Activated T-cell treated with anti-CD3 and anti-CD28 coated beads for 24 hours (primary cell): ENCODE results near the gene KRCC1.
"Not testable (repeated sequence)": the region's sequence is repeated elsewhere in the genome, so short reads cannot be mapped to it uniquely, and the experiment has no call there.

Source experiments
- DNase-seq: peaks from one replicate; pipeline ENCODE4 v3.0.0-alpha.2; 2020; ENCODE audit warnings: low read depth

Gene KRCC1

DNA sequence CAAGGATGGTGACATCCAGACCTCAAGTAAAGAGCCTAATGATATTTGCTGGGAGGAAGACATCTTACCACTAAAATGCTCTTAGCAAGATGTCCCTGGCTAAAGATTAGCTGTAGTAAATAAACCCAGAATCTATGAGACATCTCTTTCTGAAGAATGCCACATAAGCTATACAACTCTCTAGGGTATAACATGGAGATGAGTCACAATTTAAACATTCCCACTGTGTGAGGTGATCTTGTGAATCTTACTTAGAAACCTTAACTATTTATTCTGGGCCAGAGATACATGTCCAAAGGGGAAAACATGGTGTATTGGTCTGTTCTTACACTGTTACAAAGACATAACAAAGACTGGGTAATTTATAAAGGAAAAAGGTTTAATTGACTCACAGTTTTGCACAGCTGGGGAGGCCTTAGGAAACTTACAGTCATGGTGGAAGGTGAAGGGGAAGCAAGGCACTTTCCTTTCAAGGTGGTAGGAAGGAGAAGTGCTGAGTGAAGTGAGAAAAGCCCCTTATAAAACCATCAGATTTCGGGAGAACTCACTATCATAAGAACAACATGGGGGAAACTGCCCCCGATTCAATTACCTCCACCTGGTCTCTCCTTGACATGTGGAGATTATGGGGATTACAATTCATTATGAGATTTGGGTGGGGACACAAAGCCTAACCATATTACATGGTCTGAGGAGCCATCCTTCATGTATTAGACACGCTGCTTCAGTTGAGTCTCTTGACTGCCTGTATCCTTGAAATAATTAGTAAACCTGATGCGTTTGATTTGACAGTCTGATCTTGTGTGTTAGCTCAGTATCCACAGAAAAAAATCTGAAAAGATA is 17.1 kb downstream of the KRCC1 start:
- DNase-seq: no peak

DNA sequence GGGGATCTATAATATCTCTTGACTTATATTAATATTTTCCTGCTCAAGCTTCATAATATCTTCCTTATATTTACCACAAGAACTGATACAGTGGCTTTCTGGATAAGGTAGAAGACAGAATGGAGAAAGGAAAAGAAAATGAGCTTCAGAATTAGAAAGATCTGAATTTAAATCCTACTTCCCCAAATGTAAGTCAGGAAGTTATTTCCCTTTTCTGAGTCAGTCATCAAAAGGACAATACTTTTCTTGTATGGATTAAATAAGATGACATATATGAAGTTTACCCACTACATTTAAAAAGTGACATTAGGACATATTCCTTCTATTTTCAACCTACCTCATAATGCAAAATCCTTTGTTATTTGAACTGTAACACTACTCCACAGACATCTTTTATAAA is 19.0 kb downstream of the KRCC1 start:
- no peak for DNase-seq

DNA sequence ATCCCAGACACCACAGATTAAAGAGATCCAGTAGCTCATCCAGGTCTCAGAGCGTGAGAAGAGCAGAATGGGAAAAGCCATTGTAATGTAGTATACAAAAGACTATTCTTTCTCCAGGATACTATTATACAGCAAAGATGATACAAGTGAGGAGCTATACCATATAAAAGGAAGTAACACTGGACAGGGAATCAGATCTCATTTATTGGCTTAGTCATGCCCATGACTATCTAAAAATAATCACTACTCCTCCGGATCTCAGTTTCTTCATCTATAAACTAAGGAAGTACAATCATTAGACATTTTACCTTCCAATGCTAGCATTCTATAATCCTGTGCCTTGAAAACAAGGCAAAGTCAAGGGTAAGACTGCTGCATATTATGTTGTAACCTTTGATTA is 19.4 kb downstream of the KRCC1 start:
- no peak for DNase-seq

DNA sequence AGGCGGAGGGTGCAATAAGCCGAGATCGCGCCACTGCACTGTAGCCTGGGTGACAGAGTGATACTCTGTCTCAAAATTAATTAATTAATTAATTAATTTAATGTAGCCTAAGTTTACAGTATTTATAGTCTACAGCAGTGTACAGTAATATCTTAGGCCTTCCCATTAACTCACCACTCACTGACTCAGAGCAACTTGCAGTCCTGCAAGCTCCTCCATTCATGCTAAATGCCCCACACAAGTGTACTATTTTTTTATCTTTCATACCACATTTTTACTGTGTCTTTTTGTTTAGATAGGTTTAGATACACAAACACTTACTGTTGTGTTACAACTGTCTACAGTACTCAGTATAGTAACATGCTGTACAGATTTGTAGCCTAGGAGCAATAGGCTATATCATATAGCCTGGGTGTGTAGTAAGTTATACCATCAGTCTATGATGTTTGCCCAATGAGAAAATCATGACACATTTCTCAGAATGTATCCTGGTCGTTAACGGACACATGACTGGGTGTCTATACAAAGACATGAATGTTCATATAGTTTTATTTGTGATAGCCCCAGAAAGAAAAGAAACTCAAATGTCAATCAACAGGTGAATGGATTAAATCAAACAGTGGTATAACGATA is 23.4 kb downstream of the KRCC1 start:
- DNase-seq: no peak

DNA sequence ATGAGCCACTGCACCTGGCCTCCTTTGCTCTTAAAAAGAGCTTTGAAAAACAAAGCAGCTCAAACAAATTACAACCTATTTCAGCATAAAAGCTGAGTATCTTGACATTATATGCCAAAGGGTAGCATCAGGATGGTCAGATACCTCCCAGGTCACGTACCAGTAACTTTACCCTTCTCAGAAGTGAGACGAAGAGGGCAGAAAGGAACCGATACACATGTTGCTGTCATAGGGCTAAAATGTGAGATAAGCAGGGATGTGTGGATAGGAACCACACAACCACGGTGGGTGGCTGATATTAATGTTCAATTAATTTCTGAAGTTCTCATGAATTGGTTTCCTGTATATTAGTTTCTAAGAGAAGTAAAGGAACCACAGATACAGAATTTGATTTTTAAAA is 26.7 kb downstream of the KRCC1 start:
- no peak for DNase-seq

DNA sequence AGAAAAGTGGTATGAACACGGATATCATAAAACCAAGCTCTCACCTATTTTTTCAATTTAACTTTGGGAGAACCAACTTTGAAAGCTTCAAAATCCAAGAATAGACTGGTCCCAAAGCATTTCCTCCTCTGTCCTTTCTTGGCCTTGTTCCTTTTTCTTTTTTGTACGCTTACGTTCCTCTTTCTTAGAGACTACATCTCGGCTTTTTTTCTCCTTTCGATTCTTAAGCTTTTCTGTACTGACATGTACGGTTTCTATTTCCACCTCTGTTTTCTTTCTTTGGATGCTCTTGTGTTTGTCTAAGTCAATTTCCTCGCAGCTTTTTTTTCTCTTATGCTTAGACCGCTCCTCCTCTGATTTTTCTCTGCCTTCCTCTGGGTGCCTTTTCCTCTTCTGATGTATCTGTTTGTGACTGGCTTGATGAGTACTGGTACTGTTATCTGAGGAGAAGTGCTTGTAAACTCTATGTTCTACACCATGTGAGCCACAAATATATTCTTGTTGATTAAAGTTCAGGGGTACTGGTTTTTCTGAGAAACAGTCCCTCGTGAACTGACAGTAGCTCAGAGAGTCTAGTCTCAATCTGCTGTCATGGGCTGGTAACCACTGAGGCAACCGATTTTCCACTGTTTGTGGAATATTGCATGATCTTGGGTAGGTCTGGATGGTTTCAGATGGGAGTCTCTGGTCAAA is 27.7 kb downstream of the KRCC1 start:
- DNase-seq: no peak

DNA sequence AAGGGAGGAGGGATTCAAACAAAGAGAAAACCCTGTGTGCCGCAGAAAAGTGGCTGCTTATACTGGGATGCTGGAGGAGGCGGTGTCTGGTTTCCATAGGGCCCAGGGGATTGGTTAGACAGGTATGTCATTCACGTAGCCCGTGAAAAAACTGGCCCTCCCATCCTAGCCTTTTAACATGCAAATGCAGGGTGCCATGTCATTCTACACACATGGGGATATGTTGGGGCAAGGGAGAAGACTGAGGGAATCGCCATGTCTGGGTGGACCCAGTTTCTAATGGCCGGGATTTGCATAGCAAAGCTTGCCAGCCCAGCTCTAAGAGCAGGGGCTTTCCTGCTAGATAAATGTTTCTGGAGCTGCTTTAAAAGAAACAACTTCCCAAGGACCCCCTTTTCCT is 31.1 kb downstream of the KRCC1 start:
- DNase-seq: no peak

DNA sequence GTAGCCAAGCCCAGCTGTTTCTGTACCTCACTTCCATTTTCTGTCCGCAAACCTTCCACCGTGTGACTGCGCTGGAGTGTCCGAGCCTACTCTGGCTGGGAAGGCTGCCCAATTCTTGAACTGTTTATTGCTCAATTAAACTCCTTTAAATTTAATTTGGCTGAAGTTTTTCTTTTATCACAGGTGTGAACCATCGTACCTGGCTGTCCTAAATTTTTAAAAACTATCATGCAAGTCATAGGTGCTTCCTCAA is 33.0 kb downstream of the KRCC1 start:
- DNase-seq: no peak

DNA sequence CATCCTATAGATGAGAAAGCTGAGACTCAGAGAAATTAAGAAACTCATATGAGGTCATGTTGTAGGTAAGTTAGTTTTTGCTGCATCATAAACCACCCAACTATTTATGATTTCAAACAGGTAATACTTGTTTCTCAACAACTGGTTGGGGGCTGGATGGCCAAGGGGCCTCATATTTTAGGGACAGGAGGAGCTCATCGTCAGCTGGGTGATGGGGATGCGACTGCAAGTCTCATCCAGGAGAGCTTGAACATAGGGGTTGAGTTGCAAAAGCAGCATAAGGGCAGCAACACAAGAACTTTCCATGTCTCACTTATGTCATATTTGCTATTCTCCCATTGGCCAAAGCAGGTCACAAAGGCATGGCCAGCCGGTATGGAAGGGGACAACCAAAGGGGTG is 35.6 kb downstream of the KRCC1 start:
- DNase-seq: no peak

DNA sequence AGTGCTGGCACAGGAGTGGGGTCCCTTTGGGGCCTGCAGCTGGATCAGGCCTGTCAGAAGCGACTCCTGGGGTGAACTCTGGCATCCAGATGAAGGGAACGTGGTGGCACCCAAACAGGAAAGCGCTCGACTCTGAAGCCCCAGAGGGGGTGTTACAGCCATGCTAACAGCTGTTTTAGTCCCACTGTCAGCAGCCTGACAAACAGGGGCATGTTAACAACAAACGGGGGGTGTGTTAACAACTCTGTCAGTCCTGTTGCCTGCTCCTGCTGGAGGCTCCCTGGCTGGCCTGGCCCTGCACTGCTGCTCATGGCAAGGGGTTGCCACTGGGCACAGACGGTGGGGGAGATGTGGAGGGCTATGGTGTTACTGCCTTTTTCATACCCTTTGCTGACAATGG is 36.7 kb downstream of the KRCC1 start:
- no peak for DNase-seq

DNA sequence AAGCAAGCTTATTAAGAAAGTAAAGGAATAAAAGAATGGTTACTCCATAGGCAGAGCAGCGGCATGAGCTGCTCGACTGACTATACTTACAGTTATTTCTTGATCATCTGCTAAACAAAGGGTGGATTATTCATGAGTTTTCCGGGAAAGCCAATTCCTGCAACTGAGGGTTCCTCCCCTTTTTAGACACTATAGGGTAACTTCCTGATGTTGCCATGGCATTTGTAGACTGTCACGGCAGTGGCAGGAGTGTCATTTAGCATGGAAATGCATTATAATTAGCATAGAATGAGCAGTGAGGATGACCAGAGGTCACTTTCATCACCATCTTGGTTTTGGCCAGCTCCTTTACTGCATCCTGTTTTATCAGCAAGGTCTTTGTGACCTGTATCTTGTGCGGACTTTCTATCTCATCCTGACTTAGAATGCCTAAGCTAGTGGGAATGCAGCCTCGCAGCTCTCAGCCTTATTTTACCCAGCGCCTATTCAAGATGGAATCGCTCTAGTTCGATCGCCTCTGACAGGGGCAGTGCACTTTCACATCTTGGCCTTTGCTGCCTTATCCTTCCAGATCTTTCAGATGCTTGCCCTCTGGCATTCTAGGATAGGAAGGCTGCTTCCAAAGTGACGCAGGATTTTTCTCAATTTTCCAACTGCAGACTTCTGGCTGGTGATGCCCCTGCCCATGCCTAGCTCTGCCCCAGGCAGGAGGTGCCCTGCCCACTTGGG is 37.3 kb downstream of the KRCC1 start:
- not testable (repeated sequence) for DNase-seq

DNA sequence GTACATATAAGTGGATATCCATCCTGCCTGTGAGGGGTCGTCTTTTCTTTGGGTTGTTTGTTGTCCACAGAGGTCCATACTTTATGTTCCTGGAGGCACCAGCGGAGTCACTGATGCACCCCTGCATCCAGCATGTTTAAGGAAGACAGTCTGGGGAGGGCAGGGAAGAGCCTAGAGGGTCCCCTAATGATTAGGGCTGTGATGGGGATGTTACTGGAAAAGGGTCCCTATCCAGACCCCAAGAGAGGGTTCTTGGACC is 37.9 kb downstream of the KRCC1 start:
- not testable (repeated sequence) for DNase-seq

DNA sequence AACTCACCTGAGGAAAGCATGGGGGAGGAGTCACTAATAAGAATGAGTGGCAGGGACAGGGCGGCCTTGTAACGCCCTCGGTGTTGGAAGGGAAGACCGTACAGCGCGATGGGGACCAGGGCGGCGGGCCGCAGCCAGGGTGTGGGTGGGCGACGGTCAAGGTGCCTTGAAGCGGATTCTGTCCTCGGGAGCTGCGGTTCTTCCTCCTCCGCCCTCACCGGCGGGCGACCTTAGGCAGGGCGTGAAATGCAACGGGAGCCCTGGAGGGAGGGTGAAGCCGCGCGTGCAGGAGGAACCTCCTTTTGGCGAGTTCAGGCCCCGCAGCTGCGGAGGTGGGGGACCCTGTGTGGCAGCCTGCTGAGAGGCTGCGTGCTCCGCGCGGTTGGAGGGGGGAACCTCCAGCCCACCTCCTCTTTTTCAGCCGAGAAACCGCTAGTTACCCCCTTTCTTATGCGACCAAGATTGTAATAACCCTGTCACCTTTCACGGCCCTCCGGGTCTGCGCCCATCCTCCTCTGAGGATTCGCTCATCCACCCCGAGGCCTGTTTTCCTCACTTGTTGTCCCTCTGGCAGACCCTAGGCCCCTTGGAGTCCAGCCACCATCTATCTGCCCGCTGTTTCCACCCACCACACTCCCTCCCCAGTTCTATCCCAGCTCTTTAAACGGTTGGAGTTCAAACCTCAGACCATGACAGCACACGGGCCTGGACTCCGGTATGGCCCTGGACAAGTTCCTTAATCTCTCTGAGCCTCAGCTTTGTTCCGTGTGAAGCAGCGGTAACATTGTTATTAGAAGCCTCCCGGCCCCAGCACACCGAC is 38.4 kb downstream of the KRCC1 start:
- DNase-seq: no peak

DNA sequence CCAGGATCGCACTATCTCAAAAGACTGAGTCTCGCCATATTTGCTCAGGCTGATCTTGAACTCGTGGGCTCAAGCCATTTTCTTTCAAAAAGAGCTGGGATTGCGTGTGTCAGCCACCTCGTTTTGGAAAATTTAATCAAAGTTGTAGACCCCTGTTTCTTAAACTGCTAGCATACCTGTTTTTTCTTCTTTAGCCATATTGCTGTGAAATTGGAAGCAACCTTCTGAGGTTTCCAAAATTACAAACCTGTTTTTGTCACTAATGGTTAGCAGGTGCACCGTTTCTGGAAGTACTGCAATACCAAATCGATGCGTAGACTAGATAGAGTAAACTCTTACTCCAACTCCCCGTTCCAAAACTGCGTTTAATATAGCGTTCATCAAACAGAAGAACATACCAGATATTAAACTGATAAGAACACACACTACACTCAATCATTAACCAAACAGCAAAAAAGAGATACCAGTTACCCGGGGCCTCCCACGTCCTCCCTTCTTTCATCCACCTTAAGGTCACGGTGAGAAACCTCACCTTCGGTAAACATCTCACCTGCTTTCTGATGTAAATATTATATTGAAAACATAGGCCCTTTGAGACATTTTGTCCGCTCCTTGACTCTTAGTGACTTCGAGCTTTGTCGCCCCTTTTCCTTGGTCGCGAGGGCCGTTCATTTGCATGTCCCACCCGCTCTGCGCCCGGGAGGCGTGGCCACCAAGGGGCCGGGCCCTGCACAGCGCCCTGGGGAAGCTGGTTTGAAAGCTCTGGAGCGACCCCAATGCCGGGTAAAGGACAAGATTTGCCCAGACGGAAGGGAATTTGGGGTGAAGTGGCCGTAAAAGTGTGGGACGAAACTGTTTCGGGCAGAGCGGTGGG is 39.3 kb downstream of the KRCC1 start, which contains the start of gene RNU2-63P:
Gene RNU2-63P (minus strand): TSS at position 462 of the 874 bp plus-strand sequence.
- DNase-seq: peak; percentile 68

DNA sequence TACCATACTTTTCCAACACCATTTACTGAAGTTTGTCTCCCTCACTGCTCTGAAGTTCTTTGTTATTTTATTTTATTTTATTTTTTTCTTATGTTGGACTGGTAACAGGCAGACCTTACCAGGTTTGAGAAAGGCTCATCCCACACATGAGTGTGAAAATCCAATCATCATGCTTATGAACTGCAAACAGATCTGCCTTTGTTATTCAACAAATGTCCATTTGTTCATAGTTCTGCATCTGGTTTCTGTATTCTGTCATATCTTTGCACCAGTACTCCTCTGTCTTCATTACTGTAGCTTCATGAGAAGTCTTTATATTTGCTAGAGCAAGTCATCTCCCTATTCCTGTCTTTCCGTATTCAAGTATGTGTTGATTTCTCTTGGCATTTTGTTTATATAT is 44.6 kb downstream of the KRCC1 start:
- DNase-seq: no peak

DNA sequence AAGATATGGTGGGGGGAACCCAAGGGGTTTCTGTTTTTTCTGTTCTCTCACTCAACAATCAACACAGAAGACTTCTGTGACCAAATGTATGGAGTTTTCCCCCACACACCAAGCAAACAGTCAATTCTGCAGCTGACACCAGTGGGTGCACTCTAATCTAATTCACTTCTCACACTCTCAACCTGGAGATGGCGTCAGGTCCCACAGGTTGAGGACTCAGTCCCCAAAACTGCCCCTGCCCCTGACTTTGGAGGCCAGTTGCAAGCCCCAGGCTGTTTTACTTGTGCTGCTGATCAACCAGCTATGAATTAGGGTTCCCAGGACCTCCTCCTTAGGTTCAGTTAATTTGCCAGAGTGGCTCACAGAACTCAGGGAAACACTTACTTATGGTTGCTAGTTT is 45.4 kb downstream of the KRCC1 start:
- no peak for DNase-seq

DNA sequence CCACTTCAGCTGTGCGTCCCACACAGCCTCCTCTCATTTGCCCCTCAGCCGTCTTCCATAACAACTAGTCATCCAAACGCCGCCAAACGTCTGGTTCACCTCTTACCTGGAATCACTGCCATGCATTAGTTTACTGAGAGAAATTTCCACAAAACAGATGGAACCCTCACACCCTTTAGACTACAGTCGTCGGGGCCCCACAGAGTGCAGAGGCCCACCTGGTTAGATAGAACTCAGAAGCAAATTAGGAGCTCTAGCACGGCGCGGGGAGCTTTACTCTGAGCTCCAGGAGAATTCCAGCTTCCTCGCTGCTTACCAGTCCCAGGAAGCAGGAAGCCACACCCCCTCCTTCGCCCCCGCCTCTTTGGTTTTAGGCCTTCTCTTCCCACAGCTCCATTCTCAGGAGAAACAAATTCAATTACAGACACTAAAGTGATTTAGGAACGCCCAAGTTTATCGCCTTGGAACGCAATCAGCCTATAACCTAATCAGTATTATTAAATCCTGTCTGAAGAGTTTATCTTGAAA is 48.6 kb downstream of the KRCC1 start:
- no peak for DNase-seq

DNA sequence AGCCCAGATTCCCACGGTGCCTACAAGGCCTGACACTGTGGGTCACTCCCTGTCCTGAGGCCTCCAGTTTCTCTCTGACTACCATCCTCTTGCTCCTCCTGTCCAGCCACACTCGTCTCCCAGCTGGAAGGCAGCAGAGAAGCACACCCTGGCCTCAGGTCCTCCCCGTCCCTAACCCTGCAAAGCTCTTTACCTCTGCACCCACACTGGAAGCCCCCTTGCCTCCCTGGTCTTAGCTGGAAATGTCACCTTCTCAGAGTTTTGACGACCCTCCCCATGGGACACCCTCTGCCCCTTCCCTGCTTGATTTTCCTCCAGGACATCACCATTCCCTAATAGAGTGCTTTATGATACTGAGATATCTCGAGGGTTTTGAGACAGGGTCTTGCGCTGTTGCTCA is 49.8 kb downstream of the KRCC1 start:
- DNase-seq: no peak

DNA sequence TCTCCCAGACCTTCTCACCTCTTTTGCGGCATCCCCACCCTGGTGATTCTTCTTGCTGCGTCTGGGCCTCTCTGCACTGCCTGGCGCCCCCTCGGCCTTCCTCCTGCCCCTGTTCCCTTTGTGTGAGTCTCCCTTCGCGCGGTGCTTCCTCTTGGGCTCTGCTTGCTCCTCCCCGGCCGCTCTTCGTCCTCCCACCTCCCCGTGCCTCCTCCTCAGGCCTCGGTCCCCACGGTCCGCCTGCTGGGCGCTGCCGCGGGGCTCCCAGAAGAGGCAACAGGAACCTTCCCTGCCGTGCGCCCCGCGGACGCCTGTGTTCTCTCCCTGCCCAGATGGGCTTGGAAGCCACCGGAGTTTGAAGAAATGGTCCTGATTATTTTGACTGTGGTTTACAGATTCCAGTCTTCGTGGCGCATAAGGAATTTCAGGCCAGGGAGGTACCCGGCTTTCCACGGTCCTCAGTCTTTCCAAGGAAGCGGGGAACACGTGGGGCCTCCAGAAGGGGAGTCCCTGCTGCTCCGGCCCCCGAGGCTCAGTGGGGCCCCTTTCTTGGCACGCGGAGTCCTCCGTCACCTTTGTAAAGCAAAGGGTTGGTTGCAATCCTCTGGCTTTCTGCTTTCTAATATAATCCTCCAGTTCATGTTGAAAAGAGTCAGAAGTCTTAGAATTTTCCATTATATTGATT is 52.4 kb downstream of the KRCC1 start:
- DNase-seq: no peak

DNA sequence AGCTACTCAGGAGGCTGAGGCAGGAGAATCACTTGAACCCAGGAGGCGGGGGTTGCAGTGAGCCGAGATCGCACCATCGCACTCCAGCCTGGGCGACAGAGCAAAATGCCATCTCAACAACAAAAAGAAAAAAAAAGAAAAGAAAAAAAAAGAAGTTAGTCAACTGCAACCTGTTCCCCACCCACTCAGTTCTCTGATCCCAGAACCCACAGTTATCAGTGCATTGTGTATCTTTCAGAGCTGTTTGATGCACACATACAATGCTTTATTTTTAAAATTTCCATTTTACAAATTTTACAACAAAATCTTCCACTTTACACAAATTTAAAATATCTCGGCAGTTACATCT is 53.2 kb downstream of the KRCC1 start:
- no peak for DNase-seq
